GM21529 (cell line): ENCODE measurements around the gene FAM13B.
"Not testable (repeated sequence)": the region's sequence is repeated elsewhere in the genome, so short reads cannot be mapped to it uniquely, and the experiment has no call there.

Source experiments
- ATAC-seq: cut with Tn5 transposase; IDR thresholded peaks from one replicate; pipeline ENCODE4 v1.9.1; 2021; ENCODE audit not compliant: unreplicated experiment

FAM13B gene

DNA sequence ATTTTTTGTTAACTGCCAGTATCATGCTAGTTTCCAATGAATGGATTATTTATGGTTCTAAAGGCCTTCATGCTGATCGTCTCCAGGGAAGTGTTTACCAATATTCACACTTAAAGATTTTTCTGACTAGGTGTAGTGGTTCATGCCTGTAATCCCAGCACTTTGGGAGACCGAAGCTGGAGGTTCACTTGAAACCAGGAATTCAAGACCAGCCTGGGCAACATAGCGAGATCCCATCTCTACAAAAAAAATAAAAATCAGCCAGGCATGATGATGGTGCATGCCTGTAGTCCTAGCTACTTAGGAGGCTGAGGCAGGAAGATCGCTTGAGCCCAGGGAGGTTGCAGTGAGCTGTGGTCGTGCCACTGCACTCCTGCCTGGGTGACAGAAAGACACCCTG is 43.5 kb downstream of the FAM13B start:
- no peak for ATAC-seq

DNA sequence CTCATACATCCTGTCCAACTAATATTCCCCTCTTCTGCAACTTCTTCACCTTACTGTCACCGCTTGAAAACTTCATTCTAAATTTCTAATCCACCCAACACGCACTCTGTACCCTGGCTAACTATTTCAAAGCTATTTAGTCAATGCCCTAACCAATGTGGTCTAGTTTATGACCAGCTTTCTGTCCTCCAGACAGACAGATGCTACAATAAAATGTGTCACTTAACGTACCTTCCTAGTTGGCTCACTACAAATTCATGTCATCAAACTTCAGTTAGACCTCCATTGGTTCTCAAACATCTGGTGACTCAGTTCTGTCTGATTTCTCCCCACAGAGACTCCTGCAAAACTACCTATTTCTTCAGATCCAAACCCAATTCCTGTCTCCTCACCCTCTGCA is 57.7 kb downstream of the FAM13B start:
- no peak for ATAC-seq

DNA sequence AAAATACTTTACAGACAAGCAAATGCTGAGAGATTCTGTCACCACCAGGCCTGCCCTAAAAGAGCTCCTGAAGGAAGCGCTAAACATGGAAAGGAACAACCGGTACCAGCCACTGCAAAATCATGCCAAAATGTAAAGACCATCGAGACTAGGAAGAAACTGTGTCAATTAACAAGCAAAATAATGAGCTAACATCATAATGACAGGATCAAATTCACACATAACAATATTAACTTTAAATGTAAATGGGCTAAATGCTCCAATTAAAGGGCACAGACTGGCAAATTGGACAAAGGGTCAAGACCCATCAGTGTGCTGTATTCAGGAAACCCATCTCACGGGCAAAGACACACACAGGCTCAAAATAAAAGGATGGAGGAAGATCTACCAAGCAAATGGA is 62.5 kb downstream of the FAM13B start:
- not testable (repeated sequence) for ATAC-seq

DNA sequence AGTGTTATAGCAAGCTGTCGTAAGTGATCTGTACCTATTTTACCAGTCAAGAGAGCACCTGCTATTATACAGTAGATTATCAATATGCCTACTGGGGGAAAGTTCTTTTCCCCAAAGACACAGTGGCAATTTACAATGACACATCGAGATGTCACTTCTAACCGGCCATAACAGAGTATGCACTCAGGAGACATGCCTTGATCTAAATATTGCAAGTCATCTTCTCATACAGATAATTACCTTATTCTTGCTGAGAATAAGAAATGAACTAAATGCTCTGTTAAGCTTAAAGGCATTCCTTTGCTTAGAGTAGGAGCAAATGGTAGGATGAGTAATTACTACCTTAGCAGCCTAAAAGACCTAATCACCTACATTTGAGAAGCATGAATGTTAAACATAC is 72.1 kb downstream of the FAM13B start:
- ATAC-seq = no peak

DNA sequence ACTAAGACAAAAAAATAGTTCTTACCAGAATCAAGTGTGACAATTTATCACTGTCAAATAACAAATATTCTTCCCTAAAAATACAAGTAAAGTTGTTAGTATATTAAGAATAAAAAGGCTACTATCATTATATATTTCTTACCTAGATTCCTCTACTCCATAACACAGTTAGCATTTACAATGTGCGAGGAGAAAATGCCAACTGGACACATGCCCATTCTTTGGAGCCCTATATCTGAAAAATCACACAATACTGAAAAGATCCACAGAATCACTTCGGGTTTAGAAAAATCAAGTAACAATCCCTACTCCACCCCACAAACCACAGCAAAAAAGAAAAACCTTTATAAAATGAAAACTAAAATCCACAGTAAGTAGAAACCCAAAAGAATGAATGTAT is 72.7 kb downstream of the FAM13B start:
- ATAC-seq = no peak

DNA sequence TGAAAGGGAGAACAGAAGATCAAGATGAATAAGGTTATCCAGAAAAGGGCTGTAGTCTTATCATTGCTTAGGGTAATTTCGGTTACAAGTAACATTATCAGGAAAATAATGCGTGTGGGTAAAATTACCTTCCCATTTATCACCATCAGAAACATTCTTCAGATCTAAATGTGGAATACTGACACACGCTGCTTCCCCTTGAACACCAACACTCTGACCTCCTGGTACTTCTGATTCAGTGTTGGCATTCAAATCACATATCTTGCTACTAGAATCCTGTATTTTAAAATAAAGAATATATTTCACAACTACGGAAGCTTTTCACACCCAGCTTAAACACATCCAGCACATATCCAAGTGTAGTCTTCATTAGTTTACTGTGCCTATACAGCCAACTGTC is 73.4 kb downstream of the FAM13B start:
- ATAC-seq = no peak

DNA sequence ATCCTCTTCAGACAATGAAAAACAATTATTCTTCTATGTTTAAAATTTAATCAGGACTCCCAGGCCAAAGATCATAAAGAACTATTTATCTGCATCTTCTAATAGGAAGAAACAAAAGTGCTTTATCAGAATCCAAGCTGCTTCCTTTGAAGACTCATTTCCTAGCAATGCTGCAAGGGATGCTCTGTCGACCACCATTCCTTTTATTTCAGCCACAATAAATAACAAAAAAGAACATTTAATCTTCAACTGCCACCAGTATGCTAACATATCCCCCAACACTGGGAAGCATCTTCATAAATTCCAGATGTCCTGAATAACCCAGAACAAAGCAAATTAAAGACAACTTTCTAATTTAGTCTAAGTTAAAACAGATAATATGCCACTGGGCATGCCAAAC is 74.9 kb downstream of the FAM13B start:
- no peak for ATAC-seq

DNA sequence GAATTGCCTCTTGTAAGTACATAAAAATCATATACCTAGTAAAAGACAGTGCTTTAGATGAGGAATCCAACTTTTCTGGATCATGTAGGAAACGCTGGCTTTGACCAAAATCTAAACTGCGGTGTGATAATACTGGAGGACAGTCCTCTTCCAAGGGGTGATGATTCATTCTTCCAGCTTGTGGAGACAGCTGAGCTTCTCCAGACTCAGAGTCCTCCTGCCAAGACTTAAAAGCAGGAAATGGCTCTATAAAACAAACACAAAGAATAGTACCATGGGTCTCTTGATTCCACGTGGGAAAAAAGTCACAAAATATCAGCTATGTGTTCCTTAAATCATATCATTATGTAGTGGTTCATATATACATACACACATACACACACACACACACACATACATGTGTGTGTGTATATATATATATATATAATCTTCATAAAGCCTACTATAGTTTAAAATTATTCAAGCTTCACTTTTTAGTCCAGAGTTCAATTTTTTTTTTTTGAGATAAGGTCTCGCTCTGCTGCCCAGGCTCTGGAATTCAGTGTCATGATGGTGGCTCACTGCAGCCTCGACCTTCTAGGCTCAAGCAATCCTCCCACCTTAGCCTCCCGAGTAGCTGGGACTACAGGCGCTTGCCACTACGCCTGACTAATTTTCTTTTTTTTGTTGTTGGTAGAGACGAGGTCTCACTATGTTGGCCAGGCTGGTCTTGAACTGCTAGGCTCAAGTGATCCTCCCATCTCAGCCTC is 78.6 kb downstream of the FAM13B start:
- ATAC-seq = no peak

DNA sequence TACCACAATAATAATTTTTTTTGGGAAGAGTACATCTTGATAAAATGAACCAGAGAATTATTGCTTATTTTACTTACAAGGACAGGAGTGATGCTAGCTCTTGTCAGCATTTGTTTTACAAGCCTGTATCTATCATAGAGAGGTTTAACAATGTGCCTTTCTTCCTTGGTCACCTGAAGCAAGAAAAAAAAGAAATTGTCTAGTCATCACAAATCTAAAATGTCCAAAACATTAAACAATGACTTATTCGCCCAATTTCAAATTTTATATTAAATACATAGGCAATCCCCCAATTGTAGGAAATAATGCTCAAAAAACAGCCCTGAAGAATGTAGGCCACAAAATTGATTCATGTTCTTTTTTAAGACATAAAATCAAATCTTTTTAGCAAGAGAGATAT is 87.1 kb downstream of the FAM13B start:
- ATAC-seq = no peak

DNA sequence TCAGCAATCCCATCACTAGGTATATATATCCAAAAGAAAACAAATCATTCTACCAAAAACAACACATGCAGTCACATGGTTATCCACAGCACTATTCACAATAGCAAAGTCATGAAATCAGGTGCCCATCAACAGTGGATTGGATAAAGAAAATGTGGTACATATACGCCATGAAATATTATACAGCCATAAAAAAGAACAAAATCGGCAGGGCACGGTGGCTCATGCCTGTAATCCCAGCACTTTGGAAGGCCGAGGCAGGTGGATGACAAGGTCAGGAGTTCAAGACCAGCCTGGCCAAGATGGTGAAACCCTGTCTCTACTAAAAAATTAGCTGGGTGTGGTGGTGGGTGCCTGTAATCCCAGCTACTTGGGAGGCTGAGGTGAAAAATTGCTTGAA is 88.6 kb downstream of the FAM13B start:
- ATAC-seq = not testable (repeated sequence)

DNA sequence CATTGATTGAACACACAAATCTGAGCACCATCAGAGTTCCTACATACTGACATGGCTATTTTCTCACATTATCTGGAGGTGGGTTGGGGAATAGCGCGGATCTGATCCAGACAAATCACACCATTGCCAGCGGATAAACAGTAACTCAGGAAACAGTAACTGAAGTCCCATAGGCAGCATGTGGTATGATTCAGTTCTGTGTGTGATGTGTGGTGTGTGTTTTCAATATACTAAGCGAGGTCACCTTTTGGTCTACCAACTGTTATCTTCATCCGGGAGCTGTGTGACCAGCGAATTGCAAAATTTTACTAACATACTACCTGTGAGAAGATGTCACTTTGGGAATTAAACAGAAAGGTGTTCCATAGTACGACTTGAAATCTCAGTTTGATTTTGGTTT is 93.5 kb downstream of the FAM13B start:
- ATAC-seq = no peak

DNA sequence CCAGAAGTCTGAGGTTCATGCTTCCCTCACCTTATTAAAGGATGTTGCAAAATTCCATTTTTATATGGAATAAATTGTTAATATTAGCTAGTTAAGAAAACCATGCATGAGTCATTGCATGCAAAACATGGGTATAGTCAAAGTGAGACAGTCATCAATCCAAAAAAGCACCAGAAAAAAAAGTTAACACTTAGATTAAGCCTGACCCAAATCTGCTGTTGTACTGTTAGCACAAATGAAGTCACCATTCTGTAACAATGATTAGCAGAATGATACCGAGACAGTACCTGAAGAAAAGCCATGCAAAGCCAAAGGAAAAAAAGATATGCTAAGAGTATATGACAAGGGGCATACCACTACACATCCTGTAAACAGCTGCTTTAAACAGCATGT is 94.1 kb downstream of the FAM13B start:
- no peak for ATAC-seq

DNA sequence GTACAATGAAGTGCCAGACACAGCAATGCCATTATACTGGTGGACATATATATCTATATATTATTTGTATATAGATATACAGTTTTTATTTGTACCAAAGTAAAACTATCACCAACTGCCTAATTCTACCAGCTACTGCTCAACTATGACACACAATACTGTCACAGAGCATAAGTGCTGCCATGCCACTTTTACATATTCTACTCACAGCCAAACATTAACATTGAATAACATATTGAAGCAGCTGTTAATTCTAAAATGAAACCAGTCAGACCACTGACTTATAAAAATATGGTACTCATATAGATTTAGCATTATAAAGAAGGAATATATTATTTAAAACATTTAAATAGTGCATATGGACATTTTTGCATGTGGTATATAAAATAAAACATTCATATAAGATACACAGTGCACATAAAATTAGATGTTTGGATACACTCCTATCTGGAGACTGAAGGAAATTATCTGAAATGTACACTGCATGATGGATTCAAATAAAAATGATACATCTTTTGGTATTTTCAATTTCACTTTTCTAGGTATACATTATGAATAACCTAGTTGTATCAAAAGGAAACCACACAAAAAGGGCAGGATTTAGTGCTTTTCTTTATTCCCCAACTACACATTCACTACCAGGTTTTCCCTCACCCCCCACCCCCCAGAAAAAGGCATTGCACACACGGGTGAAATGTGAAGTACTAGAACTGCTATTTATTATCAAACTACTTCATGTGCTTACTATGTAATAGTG is 94.7 kb downstream of the FAM13B start:
- ATAC-seq = no peak

DNA sequence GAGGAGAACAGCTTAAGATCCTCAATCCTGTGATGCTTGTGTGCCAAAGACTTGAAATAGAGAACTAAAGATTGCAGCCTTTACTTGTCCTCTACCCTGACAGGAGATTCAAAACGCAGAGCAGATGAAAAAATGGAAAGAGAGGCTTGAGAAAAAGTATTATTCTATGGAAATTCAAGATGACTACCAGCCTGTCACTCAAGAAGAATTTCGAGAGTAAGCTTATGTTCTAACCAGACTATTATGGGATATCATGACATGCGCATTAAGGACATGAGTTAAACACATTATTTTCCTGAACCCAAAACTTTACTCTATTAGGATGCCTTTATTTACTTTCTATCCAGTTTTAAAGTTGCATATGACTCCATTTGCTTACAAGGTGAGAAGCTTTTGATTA is 97.2 kb downstream of the FAM13B start:
- ATAC-seq = no peak

DNA sequence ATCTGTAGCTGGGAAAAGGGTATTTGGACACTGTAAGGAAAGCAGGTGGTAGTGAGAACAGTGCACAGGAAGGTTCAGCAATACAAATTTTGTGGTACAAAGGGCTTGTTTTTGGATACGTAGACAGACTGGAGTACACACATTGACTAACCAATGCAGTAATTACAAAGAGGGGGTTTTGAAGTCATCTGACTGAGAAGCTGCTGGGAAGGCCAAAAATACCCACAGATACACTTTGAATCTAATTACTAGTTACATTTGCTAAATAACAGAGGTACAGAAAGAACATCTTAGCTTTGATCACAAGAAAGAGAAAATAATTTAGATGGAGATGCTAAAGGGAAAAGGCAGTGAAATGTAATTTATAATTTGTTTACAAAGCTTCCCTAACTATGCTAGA is 97.7 kb downstream of the FAM13B start:
- ATAC-seq = peak; percentile 50

DNA sequence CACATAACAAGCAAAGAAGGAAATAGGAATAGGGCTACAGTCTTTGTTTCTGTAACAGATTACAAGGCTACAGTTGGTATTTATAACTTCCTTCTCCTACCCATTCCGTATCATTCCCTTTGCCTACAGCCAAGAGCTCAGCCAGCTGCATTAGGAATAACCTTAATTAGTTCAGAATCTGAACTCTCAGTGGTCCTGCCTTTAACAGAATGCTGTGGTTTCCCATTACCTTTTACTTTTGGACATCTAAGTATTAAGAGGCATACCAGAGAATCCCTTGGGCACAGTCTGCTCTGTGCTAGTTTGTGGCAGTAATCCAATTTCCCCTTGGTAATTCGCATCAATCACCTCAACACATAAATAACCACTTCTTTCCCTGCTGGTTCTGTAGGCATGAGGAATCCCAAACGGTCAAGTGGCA is 99.4 kb downstream of the FAM13B start:
- no peak for ATAC-seq

DNA sequence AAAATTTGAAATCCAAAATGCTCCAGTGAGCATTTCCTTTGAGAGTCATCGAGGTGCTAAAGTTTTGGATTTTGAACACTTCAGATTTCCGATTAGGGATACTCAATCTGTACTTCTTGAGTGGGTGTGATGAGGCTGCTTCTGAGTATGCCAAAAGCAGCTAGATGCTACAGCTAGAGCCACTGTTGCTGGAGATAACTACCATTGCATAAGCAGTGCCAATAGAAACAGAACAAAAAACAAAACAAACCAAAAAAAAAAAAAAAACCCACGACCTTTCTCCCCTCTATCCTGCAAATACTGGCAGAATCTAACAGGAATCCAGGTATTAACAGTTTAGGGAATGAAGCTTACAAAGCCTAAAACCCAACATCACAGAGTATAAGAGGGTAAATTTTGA is 100.1 kb downstream of the FAM13B start:
- ATAC-seq = no peak

DNA sequence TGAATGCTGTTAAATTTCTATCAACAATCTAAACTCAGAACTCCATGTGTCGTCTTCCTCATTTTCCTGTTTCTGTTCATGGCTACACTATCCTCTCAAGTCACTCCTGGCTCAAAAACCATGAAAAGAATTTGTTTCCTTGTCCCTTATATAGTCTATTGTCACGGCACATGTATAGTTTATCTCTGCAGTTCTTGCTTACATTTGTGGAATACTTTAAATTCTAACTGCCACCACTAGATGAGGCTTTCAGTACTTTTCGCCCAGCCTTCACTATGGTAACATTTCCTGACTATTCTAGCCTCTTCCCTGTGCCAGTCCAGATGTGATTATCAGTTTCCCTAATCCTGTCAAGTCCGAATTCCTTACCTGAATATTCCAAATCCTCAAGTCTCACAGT is 109.0 kb downstream of the FAM13B start:
- no peak for ATAC-seq

DNA sequence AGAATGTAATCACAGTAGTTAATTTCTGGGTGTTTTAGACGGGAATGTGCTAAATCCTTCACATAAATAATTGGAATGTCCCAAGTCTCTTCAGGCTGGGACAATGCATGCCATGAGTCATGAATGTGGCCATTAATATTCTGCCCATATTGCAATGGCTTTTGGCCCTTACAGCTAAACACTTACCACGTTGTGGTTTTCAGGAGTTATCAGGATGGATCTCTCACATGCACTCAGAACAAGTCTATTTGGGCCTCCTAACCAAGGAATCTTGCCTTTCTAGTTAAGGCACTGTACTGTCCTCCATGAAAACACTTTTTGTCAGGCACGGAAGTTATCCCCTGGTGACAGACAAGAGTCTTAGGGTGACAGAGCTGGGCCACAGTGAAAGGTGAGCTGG is 110.9 kb downstream of the FAM13B start:
- no peak for ATAC-seq

DNA sequence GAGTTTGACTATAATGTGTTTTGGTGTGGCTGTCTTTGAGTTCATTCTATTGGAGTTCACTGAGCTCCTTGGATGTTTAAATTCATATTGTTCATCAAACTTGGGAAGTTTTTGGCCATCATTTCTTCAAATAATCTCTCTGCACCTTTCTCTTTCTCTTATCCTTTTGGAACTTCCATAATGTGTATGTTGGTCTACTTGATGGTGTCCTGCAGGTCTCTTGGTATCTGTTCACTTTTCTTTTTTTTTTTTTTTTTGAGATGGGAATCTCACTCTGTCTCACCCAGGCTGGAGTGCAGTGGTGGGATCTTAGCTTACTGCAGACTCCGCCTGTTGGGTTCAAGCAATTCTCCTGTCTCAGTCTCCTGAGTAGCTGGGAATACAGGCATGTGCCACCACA is 116.0 kb downstream of the FAM13B start:
- ATAC-seq = no peak

DNA sequence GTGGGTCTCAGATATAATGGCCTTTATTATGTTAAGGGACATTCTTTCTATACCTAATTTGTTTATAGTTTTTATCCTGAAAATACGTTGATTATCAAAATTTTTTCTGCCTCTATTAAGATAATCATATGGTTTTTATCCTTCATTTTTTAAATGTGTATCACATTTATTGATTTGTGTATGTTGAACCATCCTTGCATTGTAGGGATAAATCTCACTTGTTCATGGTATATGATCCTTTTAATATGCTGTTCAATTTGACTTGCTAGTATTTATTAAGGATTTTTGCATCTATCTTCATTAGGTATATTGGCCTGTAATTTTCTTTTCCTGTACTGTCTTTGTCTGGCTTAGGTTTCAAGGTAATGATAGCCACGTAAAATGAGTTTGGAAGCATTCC is 118.1 kb downstream of the FAM13B start:
- ATAC-seq = no peak

DNA sequence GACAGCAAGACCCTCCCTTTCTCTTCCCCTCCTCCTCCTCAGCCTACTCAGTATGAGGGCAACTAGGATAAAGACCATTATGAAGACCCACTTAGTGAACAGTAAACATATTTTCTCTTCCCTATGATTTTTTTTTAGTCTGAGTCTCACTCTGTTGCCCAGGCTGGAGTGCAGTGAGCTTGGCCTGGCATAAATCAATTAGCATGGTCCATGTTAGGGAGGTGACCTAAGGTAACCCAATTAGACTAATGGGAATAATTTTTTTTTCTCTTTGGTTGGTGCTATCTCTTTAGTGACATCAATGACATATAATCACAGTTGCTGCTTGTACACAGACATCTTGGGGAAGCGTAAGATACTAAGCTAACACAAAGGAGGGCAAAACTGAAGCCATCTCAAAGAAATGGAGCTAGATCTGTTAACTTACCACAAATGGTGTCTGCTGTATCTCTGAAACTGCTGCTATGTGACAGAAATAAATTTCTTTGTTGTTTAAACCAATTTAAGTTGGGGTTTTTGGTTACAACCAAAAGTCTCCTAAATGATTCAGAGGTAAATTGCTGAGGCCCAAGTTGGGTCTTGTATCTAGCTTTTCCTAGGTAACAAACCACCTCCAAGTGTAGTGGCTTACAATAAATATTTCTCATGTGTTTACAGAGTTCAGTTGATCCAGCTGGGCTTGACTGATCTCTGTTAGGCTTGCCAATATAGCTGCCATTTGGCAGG is 130.3 kb downstream of the FAM13B start:
- ATAC-seq = no peak
